Measurements from ENCODE around the gene SSBP3.

GRCh38 chr1:54302951-54303843 is 103.0 kb downstream of the SSBP3 start:
- TF ChIP-seq CTCF (IDR thresholded peaks at IDR 0.05) (no peak), POLR2A (IDR thresholded peaks at IDR 0.05) (no peak)
